ENCODE data around the gene HECTD4.

HECTD4 gene

DNA sequence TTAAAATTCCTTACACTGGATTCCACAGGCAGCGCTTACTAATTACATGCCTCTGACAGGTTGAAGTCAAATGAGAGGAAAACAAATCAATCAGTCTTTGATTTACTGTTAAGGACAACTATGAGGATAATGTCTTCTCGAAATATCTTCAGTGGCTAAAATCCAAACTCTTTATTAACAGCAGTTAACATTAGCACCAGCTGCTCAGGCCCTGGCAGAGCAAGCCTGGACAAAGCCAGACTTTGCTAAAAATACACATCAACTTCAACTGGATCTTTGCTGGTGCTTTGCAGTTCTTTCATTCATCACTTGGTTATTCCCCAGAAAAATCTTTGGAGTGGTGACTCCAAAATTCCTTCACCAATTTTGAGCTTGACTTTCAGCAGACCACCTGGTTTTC is 98.7 kb downstream of the HECTD4 start:
- no peaks in the 10 kb centered on the region for H3F3A ChIP-seq (ENCODE audit: insufficient read depth, low read length)
- H2AFZ ChIP-seq (ENCODE audit: low read length) = no peak overlapping the region
- no peak overlapping the region for H3K4me2 ChIP-seq (ENCODE audit: low read length)
- no peak overlapping the region for H3K27ac ChIP-seq (ENCODE audit: low read depth, low read length, poor library complexity, severe bottlenecking)
- TF ChIP-seq EZH2 (IDR thresholded peaks at IDR 0.05; ENCODE audit: borderline replicate concordance, low read length) (no peak), CTCF (IDR thresholded peaks at IDR 0.05; ENCODE audit: low read length) (no peak)
- H3K27me3 ChIP-seq (ENCODE audit: insufficient read depth, low read length) = no peaks in the 10 kb centered on the region
- H3K4me1 ChIP-seq (ENCODE audit: insufficient read depth, low read length, severe bottlenecking) = no peaks in the 10 kb centered on the region
- peaks cover 1% of the 10 kb centered on the region; the same call in 1 of the 2 replicates for H3K9me3 ChIP-seq (ENCODE audit: low read length)
- H3K36me3 ChIP-seq (ENCODE audit: insufficient read depth, low read length) = peaks cover 13% of the 10 kb centered on the region
- no peak overlapping the region for H3K4me3 ChIP-seq (ENCODE audit: low read depth, low read length, poor library complexity, severe bottlenecking)
- no peaks in the 10 kb centered on the region for H4K20me1 ChIP-seq (ENCODE audit: insufficient read depth, low read length)
- no peaks in the 10 kb centered on the region for H3K79me2 ChIP-seq (ENCODE audit: insufficient read depth, low read length)
- no peaks in the 10 kb centered on the region for H3K9me2 ChIP-seq (ENCODE audit: low read depth, low read length)
- no peak overlapping the region for H3K9ac ChIP-seq (ENCODE audit: low read length)

DNA sequence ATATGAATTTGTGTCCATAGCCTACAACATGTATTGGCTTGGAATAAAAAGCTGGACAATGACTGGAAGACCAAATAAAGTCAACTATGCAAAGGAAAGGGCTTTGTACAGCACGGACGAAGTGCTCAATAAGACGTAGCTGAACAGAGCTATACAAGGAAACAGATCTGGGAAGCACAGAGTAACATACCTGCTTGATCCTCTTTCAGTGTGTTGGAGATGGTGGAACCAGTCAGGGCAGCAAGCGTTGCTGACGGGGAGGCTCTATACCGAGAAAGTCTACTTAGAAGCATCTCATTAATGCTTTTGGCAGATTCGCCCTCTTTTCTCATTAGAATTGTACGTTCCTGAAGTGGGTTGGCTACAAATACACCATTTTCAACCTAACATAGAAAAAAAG is 99.3 kb downstream of the HECTD4 start:
- no peak overlapping the region for H3K27ac ChIP-seq (ENCODE audit: low read depth, low read length, poor library complexity, severe bottlenecking)
- no peak overlapping the region for H2AFZ ChIP-seq (ENCODE audit: low read length)
- no peak for TF ChIP-seq CTCF (IDR thresholded peaks at IDR 0.05; ENCODE audit: low read length)
- no peak for TF ChIP-seq EZH2 (IDR thresholded peaks at IDR 0.05; ENCODE audit: borderline replicate concordance, low read length)
- H3F3A ChIP-seq (ENCODE audit: insufficient read depth, low read length) = no peaks in the 10 kb centered on the region
- no peaks in the 10 kb centered on the region for H3K4me1 ChIP-seq (ENCODE audit: insufficient read depth, low read length, severe bottlenecking)
- H3K9me3 ChIP-seq (ENCODE audit: low read length) = no peaks in the 10 kb centered on the region
- H3K9me2 ChIP-seq (ENCODE audit: low read depth, low read length) = no peaks in the 10 kb centered on the region
- H3K79me2 ChIP-seq (ENCODE audit: insufficient read depth, low read length) = no peaks in the 10 kb centered on the region
- H3K4me3 ChIP-seq (ENCODE audit: low read depth, low read length, poor library complexity, severe bottlenecking) = no peak overlapping the region
- H3K4me2 ChIP-seq (ENCODE audit: low read length) = no peak overlapping the region
- H3K27me3 ChIP-seq (ENCODE audit: insufficient read depth, low read length) = no peaks in the 10 kb centered on the region
- no peak overlapping the region for H3K9ac ChIP-seq (ENCODE audit: low read length)
- H4K20me1 ChIP-seq (ENCODE audit: insufficient read depth, low read length) = no peaks in the 10 kb centered on the region
- peaks cover 15% of the 10 kb centered on the region; the same call in 1 of the 2 replicates for H3K36me3 ChIP-seq (ENCODE audit: insufficient read depth, low read length)

DNA sequence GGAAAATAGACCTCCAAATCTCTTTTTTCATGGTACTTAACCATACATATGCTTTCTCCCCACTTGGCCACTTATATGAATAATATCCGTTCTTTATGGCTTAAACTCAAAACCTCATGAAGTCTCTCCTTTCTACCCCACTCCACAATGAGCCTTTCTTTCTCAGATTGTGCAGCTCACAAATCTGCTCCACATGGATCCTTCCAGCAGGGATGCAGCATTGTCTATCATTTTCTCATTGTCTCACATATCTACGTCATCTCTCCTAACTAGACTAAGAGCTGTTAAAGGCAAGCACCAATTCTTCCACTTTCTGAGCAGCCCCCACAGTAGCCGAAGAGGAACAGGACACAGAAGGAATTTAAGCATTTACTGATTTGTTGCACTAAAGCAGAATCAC is 106.4 kb downstream of the HECTD4 start:
- Histone ChIP-seq H3K4me1 (ENCODE audit: insufficient read depth, low read length, severe bottlenecking) (no peaks in the 10 kb centered on the region), H3K4me2 (ENCODE audit: low read length) (no peak overlapping the region), H3K27ac (ENCODE audit: low read depth, low read length, poor library complexity, severe bottlenecking) (no peak overlapping the region), H3K9ac (ENCODE audit: low read length) (no peak overlapping the region), H3K36me3 (ENCODE audit: insufficient read depth, low read length) (peaks cover 54% of the 10 kb centered on the region), H3F3A (ENCODE audit: insufficient read depth, low read length) (no peaks in the 10 kb centered on the region), H3K4me3 (ENCODE audit: low read depth, low read length, poor library complexity, severe bottlenecking) (no peak overlapping the region), H2AFZ (ENCODE audit: low read length) (no peak overlapping the region), H3K9me3 (ENCODE audit: low read length) (no peaks in the 10 kb centered on the region), H4K20me1 (ENCODE audit: insufficient read depth, low read length) (no peaks in the 10 kb centered on the region), H3K27me3 (ENCODE audit: insufficient read depth, low read length) (no peaks in the 10 kb centered on the region), H3K79me2 (ENCODE audit: insufficient read depth, low read length) (no peaks in the 10 kb centered on the region), H3K9me2 (ENCODE audit: low read depth, low read length) (no peaks in the 10 kb centered on the region)
- TF ChIP-seq CTCF (IDR thresholded peaks at IDR 0.05; ENCODE audit: low read length) = no peak
- TF ChIP-seq EZH2 (IDR thresholded peaks at IDR 0.05; ENCODE audit: borderline replicate concordance, low read length) = no peak
